PC-3 (cell line): Measurements from ENCODE around the gene SEC16A.

Source experiments
- EZH2phosphoT487 ChIP-seq: fragments of 300-600 bp; sonication (generic); IDR thresholded peaks from 2 replicates; pipeline ENCODE4 v1.6.1; 2018; ENCODE audit warnings: mild to moderate bottlenecking, antibody characterized with exemption, low read length, borderline replicate concordance
- TF ChIP-seq, protein P1 (sequence below): fragments of 300-600 bp; sonication (generic); conservative IDR thresholded peaks from 2 replicates; pipeline ENCODE4 v1.5.1; 2017; ENCODE audit warnings: antibody characterized with exemption, low read depth, mild to moderate bottlenecking, low read length

DNA sequence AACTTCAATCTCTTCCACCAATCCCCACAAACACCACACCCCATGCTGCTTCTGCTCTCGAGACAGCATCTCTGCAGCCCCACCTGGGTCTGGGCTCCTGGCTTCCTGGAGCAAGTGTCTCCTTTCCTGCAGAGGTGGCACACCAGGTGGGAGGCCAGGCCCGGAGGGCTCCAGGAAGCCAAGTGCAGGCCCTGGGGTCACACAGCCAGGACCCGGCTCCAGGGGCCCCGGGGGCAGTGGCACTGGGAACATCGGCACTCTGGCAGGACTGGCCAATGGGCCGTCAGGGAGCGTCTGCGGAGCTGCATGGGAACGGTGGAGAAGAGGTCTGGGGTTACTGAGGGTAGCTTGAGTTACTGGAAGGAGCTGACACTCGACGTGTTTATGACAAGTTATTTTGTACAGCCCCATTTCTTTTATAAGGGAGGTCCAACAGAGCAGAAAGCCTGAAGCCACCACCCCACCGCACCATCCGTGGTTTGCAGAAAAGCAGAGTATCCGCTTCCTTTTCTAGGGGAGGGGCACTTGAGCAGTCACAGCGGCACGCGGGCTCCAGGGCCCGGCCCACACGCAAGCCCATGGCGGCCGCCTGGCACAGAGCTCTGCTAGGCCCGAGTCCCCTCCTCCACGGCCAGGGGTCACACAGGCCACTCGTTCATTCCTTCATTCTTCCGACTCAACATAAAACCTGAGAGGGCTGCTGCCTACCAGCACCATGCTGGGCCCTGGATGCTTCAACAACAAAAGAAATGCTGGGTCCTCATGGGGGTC is 28.6 kb downstream of the SEC16A start:
- TF ChIP-seq, protein P1, sequence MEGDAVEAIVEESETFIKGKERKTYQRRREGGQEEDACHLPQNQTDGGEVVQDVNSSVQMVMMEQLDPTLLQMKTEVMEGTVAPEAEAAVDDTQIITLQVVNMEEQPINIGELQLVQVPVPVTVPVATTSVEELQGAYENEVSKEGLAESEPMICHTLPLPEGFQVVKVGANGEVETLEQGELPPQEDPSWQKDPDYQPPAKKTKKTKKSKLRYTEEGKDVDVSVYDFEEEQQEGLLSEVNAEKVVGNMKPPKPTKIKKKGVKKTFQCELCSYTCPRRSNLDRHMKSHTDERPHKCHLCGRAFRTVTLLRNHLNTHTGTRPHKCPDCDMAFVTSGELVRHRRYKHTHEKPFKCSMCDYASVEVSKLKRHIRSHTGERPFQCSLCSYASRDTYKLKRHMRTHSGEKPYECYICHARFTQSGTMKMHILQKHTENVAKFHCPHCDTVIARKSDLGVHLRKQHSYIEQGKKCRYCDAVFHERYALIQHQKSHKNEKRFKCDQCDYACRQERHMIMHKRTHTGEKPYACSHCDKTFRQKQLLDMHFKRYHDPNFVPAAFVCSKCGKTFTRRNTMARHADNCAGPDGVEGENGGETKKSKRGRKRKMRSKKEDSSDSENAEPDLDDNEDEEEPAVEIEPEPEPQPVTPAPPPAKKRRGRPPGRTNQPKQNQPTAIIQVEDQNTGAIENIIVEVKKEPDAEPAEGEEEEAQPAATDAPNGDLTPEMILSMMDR, result no peak
- TF ChIP-seq EZH2phosphoT487, result no peak
